Mammary epithelial cell (primary cell): ENCODE measurements around the gene NKD2.

ENCODE experiments used
- CTCF ChIP-seq, 2 donors: IDR thresholded peaks in 1 of 2; conservative IDR thresholded peaks in 1 of 2; 2 replicates each; pipeline ENCODE4 v1.5.1; 2011 to 2012; ENCODE audit warnings: inconsistent platforms in 2 of 2, low read length in 2 of 2, mild to moderate bottlenecking in 2 of 2, control low read depth in 1 of 2, low read depth in 1 of 2; ENCODE audit not compliant: insufficient read depth in 1 of 2; ENCODE audit errors: extremely low read depth in 1 of 2
- EZH2 ChIP-seq: IDR thresholded peaks from 2 replicates; pipeline ENCODE4 v1.6.1; 2012; ENCODE audit warnings: low read length, inconsistent platforms, borderline replicate concordance

GRCh38 chr5:981456-981855 lies 27.1 kb upstream of the NKD2 start:
- TF ChIP-seq CTCF (conservative IDR thresholded peaks at IDR 0.05 in 1 of 2, IDR thresholded peaks at IDR 0.05 in 1 of 2; ENCODE audit: extremely low read depth in 1 of 2, insufficient read depth in 1 of 2, low read depth in 1 of 2, low read length in 2 of 2): no peak
- no peak for TF ChIP-seq EZH2
